Superior temporal gyrus (tissue), 1 donor: ENCODE data around the gene CYP46A1.
"Not testable (repeated sequence)": the region's sequence is repeated elsewhere in the genome, so short reads cannot be mapped to it uniquely, and the experiment has no call there.

ENCODE experiments used
- DNase-seq: peaks from one replicate; pipeline ENCODE4 v3.0.0-alpha.2; 2016; ENCODE audit errors: extremely low spot score

Gene CYP46A1

GRCh38 chr14:99657645-99658155 lies 26.4 kb upstream of the CYP46A1 start:
- no peak for DNase-seq

GRCh38 chr14:99658218-99658845 lies 25.8 kb upstream of the CYP46A1 start:
- DNase-seq = no peak

- DNase-seq = no peak
Observed at GRCh38 chr14:99659333-99659741, 24.8 kb upstream of the CYP46A1 start.

GRCh38 chr14:99660006-99660566 lies 24.0 kb upstream of the CYP46A1 start:
- DNase-seq = no peak

- no peak for DNase-seq
Observed at GRCh38 chr14:99660794-99661193, 23.3 kb upstream of the CYP46A1 start.

GRCh38 chr14:99661206-99661605 lies 22.9 kb upstream of the CYP46A1 start:
- not testable (repeated sequence) for DNase-seq

GRCh38 chr14:99662846-99663245 lies 21.3 kb upstream of the CYP46A1 start:
- DNase-seq = no peak

GRCh38 chr14:99663386-99664057 lies 20.6 kb upstream of the CYP46A1 start:
- DNase-seq = no peak

- no peak for DNase-seq
Observed at GRCh38 chr14:99664058-99664936, 19.8 kb upstream of the CYP46A1 start.

GRCh38 chr14:99664937-99665273 lies 19.2 kb upstream of the CYP46A1 start:
- DNase-seq = no peak

GRCh38 chr14:99666533-99666932 lies 17.6 kb upstream of the CYP46A1 start:
- DNase-seq = no peak

GRCh38 chr14:99667045-99667444 lies 17.1 kb upstream of the CYP46A1 start:
- no peak for DNase-seq

GRCh38 chr14:99667821-99668220 lies 16.3 kb upstream of the CYP46A1 start:
- DNase-seq = no peak

GRCh38 chr14:99668307-99669295 lies 15.5 kb upstream of the CYP46A1 start:
- no peak for DNase-seq

GRCh38 chr14:99670361-99671234 lies 13.5 kb upstream of the CYP46A1 start:
- no peak for DNase-seq

- DNase-seq = peak; percentile 46
Observed at GRCh38 chr14:99671235-99672224, 12.6 kb upstream of the CYP46A1 start.

GRCh38 chr14:99672506-99673304 lies 11.4 kb upstream of the CYP46A1 start:
- DNase-seq = no peak
